Measurements from ENCODE around the gene XIRP2.

- TF ChIP-seq ZSCAN29 (IDR thresholded peaks at IDR 0.05) (no peak), CTCF (IDR thresholded peaks at IDR 0.05 in 2 of 3, conservative IDR thresholded peaks at IDR 0.05 in 1 of 3; ENCODE audit: control insufficient read depth in 2 of 3, extremely low read depth in 1 of 3, insufficient read depth in 1 of 3, low read depth in 3 of 3, low read length in 3 of 3) (no peak), POLR2A (IDR thresholded peaks at IDR 0.05; ENCODE audit: low read depth, low read length) (no peak), EP300 (IDR thresholded peaks at IDR 0.05; ENCODE audit: borderline replicate concordance in 1 of 2, control insufficient read depth in 1 of 2, low read depth in 2 of 2, low read length in 2 of 2) (no peak), CHD1 (IDR thresholded peaks at IDR 0.05; ENCODE audit: low read depth, low read length) (no peak), DPF2 (IDR thresholded peaks at IDR 0.05) (no peak), ATF3 (IDR thresholded peaks at IDR 0.05; ENCODE audit: borderline replicate concordance, extremely low read depth, low read depth, low read length) (no peak), EGR1 (IDR thresholded peaks at IDR 0.05; ENCODE audit: borderline replicate concordance in 1 of 2, low read depth in 2 of 2, low read length in 2 of 2) (no peak), RB1 (IDR thresholded peaks at IDR 0.05; ENCODE audit: borderline replicate concordance) (no peak)
- TF ChIP-seq, protein P1, sequence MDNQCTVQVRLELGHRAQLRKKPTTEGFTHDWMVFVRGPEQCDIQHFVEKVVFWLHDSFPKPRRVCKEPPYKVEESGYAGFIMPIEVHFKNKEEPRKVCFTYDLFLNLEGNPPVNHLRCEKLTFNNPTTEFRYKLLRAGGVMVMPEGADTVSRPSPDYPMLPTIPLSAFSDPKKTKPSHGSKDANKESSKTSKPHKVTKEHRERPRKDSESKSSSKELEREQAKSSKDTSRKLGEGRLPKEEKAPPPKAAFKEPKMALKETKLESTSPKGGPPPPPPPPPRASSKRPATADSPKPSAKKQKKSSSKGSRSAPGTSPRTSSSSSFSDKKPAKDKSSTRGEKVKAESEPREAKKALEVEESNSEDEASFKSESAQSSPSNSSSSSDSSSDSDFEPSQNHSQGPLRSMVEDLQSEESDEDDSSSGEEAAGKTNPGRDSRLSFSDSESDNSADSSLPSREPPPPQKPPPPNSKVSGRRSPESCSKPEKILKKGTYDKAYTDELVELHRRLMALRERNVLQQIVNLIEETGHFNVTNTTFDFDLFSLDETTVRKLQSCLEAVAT (IDR thresholded peaks at IDR 0.05): no peak
These were observed 383.7 kb downstream of the XIRP2 start for GRCh38 chr2:167271932-167272331.
